Smooth muscle cell of the umbilical artery (primary cell): ENCODE data around the gene POF1B. TPM values are rescaled to one million over a fixed set of nuclear protein-coding genes. Genes with fewer than 3 reads are reported as not detected.

Source experiments
- total RNA-seq: library from RNA; depleted of rRNA; stranded (reverse); fragments of >200 nt; gene quantifications from 2 replicates; pipeline ENCODE4 v1.2.3, GENCODE V29; 2014

The POF1B gene, protein sequence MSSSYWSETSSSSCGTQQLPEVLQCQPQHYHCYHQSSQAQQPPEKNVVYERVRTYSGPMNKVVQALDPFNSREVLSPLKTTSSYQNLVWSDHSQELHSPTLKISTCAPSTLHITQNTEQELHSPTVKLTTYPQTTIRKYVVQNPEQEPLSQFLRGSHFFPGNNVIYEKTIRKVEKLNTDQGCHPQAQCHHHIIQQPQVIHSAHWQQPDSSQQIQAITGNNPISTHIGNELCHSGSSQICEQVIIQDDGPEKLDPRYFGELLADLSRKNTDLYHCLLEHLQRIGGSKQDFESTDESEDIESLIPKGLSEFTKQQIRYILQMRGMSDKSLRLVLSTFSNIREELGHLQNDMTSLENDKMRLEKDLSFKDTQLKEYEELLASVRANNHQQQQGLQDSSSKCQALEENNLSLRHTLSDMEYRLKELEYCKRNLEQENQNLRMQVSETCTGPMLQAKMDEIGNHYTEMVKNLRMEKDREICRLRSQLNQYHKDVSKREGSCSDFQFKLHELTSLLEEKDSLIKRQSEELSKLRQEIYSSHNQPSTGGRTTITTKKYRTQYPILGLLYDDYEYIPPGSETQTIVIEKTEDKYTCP
- not detected in 2 replicates for total RNA-seq

GRCh38 chrX:85379174-85379907, at the start of gene POF1B:
Gene POF1B (minus strand): TSS chrX:85379665. CDS start chrX:85379454, 211 bp downstream.

DNA sequence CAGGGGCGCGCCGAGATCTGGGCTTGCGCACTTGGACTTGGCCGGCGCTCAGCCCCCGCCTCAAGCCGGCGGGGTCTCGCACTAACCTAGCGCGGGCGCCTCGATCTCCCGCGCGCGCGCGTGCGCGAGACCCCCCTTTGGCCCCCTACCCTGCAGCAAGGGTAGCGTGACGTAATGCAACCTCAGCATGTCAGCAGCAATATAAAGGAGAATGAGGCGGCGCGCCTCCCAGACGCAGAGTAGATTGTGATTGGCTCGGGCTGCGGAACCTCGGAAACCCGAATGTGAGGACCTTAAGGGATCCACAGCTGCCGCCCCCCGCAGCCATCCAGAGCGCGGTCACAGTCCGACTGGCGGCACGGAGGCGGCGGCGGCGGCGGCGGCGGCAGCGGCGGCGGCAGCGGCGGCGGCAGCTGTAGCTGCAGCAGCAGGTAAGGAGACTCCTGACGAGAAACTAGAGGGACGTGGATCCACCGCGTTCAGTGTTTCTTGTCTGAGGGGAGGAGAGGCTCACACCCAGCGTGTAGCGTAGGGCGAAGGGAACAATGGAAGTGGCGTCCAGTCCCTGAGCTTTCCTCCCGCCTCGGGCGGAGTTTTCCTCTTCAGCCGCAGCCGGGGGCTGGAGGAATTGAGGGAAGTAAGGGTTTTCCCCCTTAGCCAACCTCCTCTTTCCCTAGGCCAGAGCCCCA, 135.6 kb downstream of the POF1B start, which contains the start of the genes SATL1 and ZNF711:
SATL1 (minus strand) TSS at position 19 of the 689 bp plus-strand sequence. CDS start 134,811 bp downstream, outside the sequence.
ZNF711 (plus strand) TSS at position 231 of the 689 bp plus-strand sequence. CDS start 3,582 bp downstream, outside the sequence.

Other genes with a start within 250 kb of the POF1B start
- not detected in 2 replicates for gene SATL1, start 135.9 kb downstream of the POF1B start, total RNA-seq
- 3.9 and 6.1 TPM in 2 replicates for gene ZNF711, start 135.7 kb downstream of the POF1B start, total RNA-seq